Gastroesophageal sphincter (tissue), 3 donors: ENCODE results near the gene NGDN.

Experiments used
- POLR2A ChIP-seq, 2 donors: fragments of 450-650 bp; IDR thresholded peaks; one replicate each; pipeline ENCODE4 v1.6.1; 2017; ENCODE audit warnings: antibody characterized with exemption in 2 of 2, mild to moderate bottlenecking in 2 of 2, moderate library complexity in 1 of 2
- POLR2AphosphoS5 ChIP-seq: sonication (generic); formaldehyde crosslinking; IDR thresholded peaks from one replicate; pipeline ENCODE4 v1.6.1; 2017; ENCODE audit warnings: antibody characterized with exemption
- TF ChIP-seq, protein P1 (sequence below), 4 experiments: fragments of 200-600 bp in 2 of 4; fragments of 450-650 bp in 2 of 4; sonication (generic) in 1 of 4; IDR thresholded peaks; one replicate each; pipeline ENCODE4 v1.5.1; 2017 to 2019; ENCODE audit warnings: antibody characterized with exemption in 4 of 4, mild to moderate bottlenecking in 2 of 4, moderate library complexity in 2 of 4

DNA sequence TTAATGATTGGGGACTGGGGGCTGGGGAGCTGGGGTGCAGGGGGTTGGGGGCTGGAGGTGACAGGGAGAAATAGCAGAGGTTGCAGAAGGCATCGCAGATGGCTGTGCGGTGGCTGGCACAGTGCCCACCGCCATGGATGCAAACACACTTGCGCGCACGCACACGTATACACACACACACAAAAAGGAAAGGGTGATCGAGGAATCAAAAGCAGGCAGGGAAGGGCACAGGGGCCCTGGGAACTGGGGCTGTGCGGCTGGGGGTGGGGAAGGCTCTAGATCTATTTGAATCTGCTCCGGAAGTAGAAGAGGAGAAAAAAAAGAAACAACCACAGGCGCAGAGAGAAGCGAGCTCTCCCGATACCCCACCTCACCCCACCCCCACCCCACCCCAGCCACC lies 42.7 kb downstream of the NGDN start:
- TF ChIP-seq, protein P1, sequence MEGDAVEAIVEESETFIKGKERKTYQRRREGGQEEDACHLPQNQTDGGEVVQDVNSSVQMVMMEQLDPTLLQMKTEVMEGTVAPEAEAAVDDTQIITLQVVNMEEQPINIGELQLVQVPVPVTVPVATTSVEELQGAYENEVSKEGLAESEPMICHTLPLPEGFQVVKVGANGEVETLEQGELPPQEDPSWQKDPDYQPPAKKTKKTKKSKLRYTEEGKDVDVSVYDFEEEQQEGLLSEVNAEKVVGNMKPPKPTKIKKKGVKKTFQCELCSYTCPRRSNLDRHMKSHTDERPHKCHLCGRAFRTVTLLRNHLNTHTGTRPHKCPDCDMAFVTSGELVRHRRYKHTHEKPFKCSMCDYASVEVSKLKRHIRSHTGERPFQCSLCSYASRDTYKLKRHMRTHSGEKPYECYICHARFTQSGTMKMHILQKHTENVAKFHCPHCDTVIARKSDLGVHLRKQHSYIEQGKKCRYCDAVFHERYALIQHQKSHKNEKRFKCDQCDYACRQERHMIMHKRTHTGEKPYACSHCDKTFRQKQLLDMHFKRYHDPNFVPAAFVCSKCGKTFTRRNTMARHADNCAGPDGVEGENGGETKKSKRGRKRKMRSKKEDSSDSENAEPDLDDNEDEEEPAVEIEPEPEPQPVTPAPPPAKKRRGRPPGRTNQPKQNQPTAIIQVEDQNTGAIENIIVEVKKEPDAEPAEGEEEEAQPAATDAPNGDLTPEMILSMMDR (IDR thresholded peaks at IDR 0.05) = no peak
- TF ChIP-seq POLR2AphosphoS5 (no peak), POLR2A (IDR thresholded peaks at IDR 0.05) (no peak)
